GM19468 (cell line): Measurements from ENCODE around the gene ANXA11.
"Not testable (repeated sequence)": the region's sequence is repeated elsewhere in the genome, so short reads cannot be mapped to it uniquely, and the experiment has no call there.

Source experiments
- ATAC-seq: cut with Tn5 transposase; IDR thresholded peaks from one replicate; pipeline ENCODE4 v1.9.1; 2021; ENCODE audit warnings: mild to moderate bottlenecking, moderate library complexity, moderate number of reproducible peaks; ENCODE audit not compliant: unreplicated experiment; ENCODE audit errors: extremely low read depth

The ANXA11 gene

DNA sequence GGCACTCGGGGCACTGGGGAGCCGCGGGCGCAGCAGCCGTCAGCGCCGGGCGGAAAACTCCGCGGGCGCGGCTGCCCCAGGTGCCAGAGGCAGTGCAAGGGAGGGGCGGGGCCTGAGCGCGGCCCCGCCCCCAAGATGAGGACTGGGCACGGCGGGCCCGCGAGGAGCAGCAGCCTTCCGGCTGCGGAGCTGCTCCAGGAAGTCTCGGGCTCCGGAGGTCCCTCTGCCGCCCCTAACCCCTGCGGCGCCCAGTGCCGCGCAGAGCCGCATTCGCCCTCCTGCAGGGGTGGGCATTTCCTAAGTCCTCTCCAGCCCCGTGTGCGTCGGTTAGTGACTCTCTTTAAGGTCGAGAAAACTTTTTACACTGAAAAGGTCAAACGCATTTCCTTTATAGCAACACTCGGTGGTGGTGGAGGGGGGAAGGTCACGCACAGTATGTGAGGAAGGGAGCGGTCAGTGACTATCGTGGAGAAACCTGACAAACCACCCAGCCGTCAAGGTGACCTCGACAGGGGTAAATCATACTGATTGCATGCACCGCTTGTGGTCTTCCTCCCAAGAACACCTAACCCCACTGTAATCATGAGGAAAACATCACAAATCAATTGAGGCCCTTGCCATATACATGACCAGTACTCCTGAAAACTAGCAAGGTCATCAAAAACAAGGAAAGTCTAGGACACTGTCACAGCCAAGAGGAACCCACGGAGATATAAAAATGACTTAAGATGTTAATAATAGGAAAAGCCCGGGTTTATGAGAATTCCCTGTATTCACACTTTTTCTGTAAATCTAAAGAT lies at the start of gene ANXA11:
ANXA11 (minus strand) TSS at position 61 of the 800 bp plus-strand sequence. CDS start 32,676 bp downstream, outside the sequence.
- peak; percentile 76 for ATAC-seq

DNA sequence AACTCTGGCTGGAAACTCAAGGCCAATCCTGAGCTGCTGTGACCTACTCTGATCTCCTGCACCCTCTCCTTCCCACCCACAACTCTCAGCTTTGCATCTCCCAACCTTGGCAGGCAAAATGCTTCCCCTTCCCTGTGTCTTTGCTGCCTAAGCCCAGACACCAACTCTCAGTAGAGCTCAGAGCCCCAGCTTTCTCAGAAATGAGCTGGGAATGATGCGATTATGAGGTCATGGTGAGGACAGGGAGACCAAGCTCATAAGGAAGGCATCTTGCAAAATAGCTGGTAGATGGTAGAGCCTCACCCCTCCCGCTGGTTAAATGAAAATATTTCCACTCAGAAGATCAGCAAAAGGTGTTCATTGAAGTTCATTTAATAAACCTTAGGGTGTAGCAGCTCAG lies 49.4 kb upstream of the ANXA11 start:
- not testable (repeated sequence) for ATAC-seq

DNA sequence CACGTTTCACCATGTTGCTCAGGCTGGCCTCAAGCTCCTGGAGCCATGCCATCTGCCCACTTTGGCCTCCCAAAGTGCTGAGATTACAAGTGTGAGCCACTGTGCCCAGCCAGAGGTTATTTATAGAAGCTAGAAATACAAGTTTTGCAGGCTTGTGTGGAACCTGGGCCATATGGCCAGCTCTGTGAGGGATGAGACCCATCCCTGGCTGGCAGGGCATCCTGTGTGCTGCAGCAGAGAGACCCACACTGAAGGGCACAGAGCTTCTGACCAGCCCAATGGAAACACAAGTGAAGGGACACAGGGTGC lies 48.6 kb upstream of the ANXA11 start:
- ATAC-seq = not testable (repeated sequence)

DNA sequence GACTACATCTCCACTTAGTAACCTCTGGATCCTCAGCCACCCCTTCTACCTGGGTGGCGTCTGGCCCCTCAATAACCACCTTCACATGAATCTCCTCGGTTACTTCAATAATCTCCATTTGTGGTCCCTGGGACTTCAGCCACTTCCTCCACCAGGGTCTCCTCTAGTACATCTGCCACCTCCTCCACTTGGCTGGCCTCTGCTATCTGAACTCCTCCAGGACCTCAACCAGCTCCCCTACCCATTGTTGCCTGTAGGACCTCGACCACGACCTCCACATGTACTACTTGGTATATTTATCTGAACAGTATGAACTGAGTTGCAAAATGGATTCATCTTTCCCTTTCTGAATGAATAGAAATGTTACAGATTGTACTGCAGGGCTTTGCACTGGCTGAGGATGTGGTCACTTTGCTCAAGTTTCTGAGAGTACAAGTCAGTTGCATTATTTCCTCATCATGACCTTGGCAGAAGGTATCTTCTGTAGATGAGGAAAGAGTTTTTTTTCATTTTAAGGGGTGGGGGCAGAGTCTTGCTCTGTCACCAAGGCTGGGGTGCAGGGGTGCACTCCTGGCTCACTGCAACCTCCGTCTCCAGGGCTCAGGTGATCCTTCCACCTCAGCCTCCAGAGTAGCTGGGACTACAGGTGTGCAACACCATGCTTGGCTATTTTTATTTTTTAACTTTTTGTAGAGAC lies 48.1 kb upstream of the ANXA11 start:
- ATAC-seq = no peak

DNA sequence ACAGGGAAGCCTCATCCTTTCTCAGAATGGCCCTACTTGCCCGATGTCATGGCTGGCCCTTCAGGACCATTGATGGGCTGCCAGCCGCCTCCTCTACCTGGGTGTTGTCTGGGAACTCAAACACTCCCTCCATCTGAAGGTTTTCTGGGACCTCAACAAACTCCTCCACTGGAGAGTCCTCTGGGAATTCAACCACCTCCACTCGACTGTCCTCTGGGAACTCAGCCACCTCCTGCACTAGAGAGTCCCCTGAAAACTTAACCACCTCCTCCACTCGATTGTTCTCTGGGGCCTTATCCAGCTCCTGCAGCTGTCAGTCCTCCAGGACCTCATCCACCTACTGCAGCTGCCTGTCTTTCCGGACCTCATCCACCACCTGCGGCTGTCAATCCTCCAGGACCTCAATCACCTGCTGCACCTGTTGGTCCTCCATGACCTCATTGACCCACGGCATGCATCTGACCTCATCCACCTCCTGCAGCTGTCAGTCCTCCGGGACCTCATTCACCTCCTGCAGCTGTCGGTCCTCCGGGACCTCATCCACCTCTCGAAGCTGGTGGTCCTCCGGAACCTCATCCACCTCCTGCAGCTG lies 47.1 kb upstream of the ANXA11 start:
- no peak for ATAC-seq

DNA sequence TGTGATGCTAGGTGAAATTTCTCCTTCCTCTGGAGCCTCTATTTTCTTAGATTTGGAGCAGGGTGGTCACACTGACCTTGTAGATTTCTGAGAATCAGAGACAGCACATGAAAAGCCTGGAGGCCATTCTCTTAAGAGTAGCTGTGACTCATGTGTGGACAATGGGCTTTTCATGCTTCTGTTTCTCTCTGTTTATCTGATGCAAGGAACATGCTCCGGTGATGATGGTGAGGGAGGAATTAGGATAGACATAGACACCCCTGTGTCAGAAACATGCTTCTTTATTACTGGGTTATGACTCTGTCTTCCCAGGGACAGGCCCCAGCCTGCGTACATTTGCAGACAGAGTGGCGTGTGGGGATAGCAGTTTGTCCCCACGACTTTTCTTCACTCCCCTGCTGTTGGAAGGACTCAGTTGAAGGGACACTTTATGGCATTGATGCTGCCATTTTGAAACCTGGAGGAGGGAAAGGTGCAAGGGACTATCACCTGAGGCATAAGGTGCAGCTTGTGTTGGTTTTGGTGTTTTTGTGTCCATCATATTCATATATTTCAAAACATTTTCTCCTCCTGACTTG lies 46.5 kb upstream of the ANXA11 start:
- ATAC-seq = not testable (repeated sequence)

DNA sequence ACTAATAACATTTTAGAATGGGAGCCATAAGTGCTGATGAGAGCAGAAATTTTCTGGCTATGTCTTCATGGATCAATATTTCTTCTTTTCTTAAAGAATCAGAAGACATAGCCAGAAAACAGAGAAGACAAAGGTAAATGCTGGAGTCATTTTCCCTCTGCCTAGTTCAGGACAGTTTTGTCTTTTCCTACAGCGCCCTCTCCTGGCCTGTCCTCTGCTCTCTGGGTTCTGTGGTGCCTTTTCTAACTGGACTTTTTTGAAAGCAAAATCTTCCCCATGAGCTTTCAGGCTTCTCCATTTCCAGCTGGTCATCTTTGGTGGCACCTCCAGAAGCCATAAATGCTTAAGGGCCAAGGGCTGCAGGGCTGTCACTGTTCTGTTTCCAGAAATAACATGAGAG lies 45.1 kb upstream of the ANXA11 start:
- ATAC-seq = peak; percentile 21

DNA sequence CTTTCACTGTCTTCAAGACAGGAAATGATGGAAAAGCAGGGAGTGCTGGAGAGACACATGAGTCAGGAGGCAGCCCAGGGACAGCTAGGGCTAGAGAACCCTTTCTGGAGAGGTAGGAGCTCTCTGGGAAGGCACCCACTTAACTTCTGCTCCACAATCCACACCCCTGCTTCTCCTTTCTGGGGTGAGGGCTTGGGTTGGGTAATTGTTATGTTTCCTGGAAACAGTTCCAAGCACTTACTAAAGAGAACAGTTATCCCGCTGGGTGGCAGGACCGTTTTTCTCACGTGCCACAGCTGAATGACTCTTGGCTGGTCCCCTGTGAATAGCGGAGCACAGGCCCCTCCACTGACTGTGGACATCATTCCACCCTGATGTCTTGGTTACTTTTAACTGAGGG lies 44.6 kb upstream of the ANXA11 start:
- not testable (repeated sequence) for ATAC-seq

DNA sequence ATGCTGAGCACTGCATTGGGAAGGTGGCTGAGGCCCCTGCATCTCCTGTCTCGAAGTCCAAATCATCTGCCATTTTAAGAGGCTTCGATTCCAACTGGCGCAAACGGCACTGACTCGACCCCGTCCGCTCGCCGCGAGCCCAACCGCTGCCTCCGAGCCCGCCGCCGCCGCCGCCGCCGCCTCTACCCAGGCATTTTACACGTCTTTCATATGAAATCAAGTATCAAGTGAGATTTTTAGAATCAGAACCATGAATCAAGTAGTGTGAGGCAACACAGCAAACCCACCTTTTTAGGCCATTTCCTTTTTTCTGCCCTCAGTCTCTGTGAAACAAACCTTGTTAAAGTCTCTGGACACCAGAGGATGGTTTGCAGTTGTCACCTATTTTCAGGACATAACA lies 42.3 kb upstream of the ANXA11 start:
- ATAC-seq = not testable (repeated sequence)

DNA sequence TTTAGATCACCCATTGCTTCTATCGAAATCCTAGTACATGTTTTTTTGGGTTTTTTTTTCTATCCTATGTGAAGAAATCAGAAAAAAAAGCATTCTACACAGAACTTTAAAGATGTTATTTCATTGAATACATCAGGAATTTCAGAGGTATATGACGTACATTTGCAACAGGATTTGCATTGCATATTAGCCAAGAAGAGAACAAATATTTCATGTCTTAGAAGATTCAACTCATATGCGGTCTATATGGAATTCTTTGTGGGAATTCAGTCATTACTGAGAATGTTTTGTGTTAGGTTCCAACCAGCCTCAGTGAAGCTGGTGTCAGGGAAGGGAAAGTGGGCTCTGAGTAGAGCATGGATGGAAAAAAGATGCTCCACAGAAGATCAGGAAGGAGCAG lies 39.0 kb upstream of the ANXA11 start:
- ATAC-seq = not testable (repeated sequence)

DNA sequence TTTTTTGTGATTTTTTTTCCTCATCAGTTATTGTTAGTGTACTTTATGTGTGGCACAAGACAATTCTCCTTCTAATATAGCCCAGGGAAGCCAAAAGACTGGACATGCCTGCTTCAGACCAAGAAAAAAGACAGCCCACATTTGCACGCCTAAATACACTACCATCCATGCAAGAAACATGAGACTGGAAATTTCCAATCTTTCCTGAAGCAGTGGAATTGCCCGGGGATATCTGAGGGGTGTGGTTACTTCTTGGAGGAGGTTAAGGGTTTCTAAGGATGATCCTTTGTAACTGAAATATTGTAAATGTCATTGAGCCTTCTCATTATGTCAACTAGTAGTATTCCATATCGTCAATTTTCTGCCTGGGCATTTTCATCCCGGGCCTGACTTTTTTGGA lies 37.0 kb upstream of the ANXA11 start:
- not testable (repeated sequence) for ATAC-seq

DNA sequence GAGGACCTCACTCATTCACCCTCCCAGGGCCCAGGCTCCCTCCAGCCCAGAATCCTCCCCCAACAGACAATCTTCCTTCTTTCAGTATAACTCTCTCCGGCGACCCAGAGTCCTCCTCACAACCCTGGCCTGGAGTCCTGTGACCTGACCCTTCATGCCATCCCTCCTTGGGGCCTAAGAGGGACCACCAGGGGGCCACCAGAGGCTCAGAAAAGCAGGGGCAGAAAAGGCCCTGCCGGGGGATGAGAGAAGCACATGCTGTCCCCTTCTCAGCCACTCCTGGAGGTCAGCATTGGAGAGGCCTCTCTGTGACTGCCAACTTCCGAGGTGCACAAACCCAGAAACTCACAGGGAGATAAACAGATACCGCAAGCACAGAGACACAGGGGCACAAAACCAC lies 31.1 kb upstream of the ANXA11 start:
- ATAC-seq = not testable (repeated sequence)

DNA sequence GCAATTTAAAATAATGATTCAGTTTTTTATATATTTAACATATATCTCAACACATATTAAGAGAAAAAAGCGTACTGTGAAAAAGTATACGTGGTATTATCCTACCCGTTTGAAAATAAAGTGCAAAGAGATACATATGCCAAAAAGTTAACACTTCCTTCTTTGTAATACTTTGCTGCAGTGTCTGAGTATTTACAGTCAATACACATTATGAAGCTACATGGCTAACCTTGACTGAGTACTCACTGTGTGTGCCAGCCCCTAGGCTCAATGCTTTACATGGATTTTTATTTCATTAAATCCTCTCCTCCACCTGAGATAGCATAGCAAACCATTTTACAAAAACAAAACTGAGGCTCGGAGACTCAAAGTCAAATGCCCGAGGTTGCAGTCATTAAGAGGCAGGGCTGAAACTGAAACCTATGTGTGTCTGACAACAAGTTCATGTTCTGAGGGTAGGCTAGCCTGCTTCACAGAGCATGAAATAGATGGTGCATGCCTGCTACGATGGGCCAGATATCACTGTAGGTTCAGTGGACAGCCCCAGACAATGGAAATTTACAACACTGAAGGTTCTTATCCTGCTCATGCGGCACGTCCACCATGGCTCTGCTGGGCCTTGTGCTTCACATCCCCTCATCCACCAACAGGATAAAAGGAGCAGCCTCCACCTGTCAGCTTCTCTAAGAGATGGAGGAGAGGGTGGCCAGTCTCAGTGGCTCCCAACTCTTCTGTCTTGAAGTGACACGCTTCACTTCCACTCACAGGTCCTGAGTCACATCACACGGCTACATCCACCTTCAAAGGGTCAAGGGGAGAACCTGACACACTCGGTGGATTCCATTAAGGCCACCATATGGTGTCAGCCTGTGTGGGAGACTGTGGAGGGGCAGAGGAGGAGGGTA lies 29.2 kb upstream of the ANXA11 start:
- ATAC-seq = peak; percentile 99

DNA sequence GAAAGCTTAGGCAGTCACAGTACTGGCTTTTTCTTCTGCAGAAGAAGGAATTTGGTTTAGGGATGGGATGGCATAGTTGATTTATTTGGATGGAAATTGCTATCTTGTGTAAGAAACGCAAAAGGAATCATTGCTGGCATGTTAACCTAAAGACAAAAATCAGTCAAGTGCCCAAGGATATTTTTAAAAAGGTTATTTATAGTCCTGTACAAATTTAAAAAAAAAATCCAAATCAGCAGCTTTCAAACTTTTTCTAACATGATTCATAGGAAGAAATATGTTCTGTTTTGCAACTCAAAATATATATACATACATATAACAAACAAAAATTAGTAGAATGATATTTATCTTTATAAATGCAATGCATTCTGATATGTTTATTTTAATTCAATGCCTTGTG lies 28.5 kb upstream of the ANXA11 start:
- ATAC-seq = not testable (repeated sequence)

DNA sequence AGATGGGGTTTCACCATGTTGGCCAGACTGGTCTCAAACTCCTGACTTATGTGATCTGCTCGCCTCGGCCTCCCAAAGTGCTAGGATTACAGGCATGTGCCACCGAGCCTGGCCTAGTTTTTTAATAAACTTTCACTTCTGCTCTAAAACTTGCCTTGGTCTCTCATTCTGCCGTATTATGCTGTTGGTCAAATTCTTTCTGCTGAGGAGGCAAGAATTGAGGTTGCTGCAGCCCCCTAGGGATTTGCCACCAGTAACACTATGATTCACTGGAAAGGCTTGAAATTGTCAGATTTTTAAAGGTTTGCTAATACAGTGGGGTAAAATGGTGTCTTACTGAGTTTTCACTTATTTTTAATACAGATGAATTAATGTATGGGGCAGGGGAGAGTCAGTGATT lies 21.4 kb upstream of the ANXA11 start:
- not testable (repeated sequence) for ATAC-seq

DNA sequence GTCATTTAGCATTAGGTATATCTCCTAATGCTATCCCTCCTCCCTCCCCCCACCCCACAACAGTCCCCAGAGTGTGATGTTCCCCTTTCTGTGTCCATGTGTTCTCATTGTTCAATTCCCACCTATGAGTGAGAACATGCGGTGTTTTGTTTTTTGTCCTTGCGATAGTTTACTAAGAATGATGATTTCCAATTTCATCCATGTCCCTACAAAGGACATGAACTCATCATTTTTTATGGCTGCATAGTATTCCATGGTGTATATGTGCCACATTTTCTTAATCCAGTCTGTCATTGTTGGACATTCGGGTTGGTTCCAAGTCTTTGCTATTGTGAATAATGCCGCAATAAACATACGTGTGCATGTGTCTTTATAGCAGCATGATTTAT lies 17.7 kb upstream of the ANXA11 start:
- ATAC-seq = not testable (repeated sequence)

DNA sequence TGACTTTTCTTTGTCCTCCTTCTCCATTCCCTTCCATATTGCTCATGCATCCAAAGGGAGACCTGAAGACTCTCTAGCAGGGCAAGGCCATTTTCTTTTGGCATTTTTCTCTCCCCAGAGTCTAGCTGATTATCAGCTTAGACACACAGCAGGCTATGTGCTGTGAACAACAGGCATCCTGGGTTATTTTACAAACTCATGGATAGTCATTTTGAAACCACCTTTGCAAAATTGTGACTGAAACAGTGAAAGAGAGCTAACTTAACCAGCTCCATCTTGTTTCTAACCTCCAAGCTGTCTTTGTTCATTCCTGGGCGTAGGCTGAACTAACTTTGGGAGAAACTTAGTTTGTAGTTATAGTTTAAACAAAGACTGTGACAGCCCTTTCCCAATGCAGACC lies 13.5 kb upstream of the ANXA11 start:
- peak; percentile 49 for ATAC-seq

DNA sequence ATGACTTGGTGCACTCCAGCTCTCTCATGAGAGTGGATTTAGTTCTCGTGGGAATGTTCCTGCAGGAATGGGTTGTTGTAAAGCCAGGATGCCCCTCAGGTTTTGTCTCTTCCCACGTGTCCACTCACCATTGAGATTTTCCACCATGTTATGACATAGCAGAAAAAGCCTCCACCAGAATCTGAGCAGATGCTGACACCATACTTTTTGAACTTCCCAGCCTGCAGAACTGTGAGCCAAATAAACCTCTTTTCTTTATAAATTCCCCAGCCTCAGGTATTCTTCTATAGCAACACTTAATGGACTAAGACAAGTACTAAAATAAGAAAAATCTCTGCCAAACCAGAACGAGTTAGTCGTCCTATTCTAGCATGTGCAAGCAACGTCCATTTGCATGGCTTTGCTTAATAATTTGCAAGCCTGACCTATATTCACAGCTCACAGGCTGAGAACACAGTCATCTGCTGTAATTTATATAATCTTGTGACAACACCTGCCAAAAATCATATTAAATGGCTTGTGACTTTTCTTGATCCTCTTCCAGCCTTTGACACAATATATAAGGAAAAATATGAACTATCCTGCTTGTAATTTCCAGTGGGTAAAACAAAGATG lies 9.1 kb upstream of the ANXA11 start:
- not testable (repeated sequence) for ATAC-seq

DNA sequence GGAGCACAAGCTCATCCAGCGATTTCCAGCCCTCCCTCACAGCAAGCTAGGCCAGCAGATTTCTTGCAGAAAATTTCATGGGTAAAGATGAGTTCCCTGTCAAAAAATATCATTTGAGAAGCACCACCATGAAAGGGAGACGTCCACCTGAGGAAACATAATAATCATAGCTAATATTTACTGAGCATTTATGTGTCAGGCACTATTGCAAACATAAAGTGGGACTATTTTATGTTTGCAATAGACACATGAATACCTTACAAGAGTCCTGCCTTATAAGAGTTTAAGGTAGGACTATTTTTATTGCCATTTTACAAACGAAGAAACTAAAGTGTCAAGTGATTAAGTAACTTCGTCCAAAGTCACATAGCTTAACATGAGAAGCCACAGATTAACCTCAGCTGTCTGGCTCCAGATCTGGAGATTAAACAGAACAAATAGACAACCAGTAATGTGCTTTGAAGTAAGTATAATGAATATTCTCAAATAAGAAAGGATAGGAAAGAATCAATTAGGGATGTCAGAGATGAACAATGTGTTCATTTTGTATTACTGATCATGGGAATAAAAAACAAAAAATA lies 7.3 kb upstream of the ANXA11 start:
- not testable (repeated sequence) for ATAC-seq
